Retina (tissue), 1 donor: Measurements from ENCODE around the gene DCTPP1.

Experiments used
- DNase-seq: peaks from one replicate; pipeline ENCODE4 v3.0.0-alpha.2; 2016

Gene DCTPP1

GRCh38 chr16:30446203-30446595, 16.4 kb upstream of the DCTPP1 start:
- DNase-seq: no peak

- DNase-seq: peak; percentile 97
Measured at GRCh38 chr16:30445408-30446202, 15.8 kb upstream of the DCTPP1 start, which contains the start of gene SEPHS2. SEPHS2 (minus strand) TSS chr16:30445874; CDS start chr16:30445727, 147 bp downstream.

- no peak for DNase-seq
Measured at GRCh38 chr16:30445149-30445407, 15.2 kb upstream of the DCTPP1 start.

- DNase-seq: no peak
Measured at GRCh38 chr16:30444231-30445148, 14.7 kb upstream of the DCTPP1 start.

GRCh38 chr16:30443631-30444030, 13.8 kb upstream of the DCTPP1 start:
- DNase-seq: no peak

- no peak for DNase-seq
Measured at GRCh38 chr16:30439720-30440348, 10.0 kb upstream of the DCTPP1 start.

GRCh38 chr16:30438835-30439234, 9.0 kb upstream of the DCTPP1 start:
- no peak for DNase-seq

GRCh38 chr16:30437511-30438046, 7.7 kb upstream of the DCTPP1 start:
- no peak for DNase-seq

- DNase-seq: no peak
Measured at GRCh38 chr16:30434852-30435251, 5.0 kb upstream of the DCTPP1 start.

- DNase-seq: no peak
Measured at GRCh38 chr16:30430428-30430970, 669 bp upstream of the DCTPP1 start.

- DNase-seq: no peak
Measured at GRCh38 chr16:30429418-30429677, 482 bp downstream of the DCTPP1 start.

- DNase-seq: no peak
Measured at GRCh38 chr16:30428055-30428454, 1.8 kb downstream of the DCTPP1 start.

GRCh38 chr16:30421010-30421409, 8.8 kb downstream of the DCTPP1 start:
- no peak for DNase-seq

- no peak for DNase-seq
Measured at GRCh38 chr16:30418350-30419181, 11.3 kb downstream of the DCTPP1 start.

- DNase-seq: peak; percentile 96
Measured at GRCh38 chr16:30417529-30418349, 12.1 kb downstream of the DCTPP1 start.

- no peak for DNase-seq
Measured at GRCh38 chr16:30416624-30417528, 13.0 kb downstream of the DCTPP1 start.

GRCh38 chr16:30416047-30416603, 13.7 kb downstream of the DCTPP1 start:
- DNase-seq: no peak

- DNase-seq: no peak
Measured at GRCh38 chr16:30414159-30414558, 15.7 kb downstream of the DCTPP1 start.

- DNase-seq: no peak
Measured at GRCh38 chr16:30413112-30413806, 16.6 kb downstream of the DCTPP1 start.
